GM12878 (cell line): ENCODE measurements around the gene UBE2QL1.

ENCODE experiments used
- BHLHE40 ChIP-seq, 2 experiments: fragments of 450-650 bp in 1 of 2; IDR thresholded peaks; 2 replicates each; pipeline ENCODE4 v1.6.1; 2011 to 2017; ENCODE audit warnings: low read depth in 2 of 2, borderline replicate concordance in 1 of 2, improper control_type of control experiment in 1 of 2, low read length in 1 of 2, mild to moderate bottlenecking in 1 of 2
- CBX5 ChIP-seq: sonication (generic); IDR thresholded peaks from 2 replicates; pipeline ENCODE4 v1.6.1; 2016; ENCODE audit warnings: low read depth, moderate library complexity, mild to moderate bottlenecking, inconsistent platforms
- CEBPB ChIP-seq, 2 experiments: fragments of 150-350 bp in 1 of 2; IDR thresholded peaks; 2 replicates each; pipeline ENCODE4 v1.6.1; 2012 to 2014; ENCODE audit warnings: low read depth in 2 of 2, low read length in 2 of 2, borderline replicate concordance in 1 of 2, inconsistent platforms in 1 of 2
- HDAC6 ChIP-seq: fragments of 200-600 bp; sonication (generic); IDR thresholded peaks from one replicate; pipeline ENCODE4 v1.8.0; 2017; ENCODE audit warnings: antibody characterized with exemption; ENCODE audit not compliant: unreplicated experiment
- JUND ChIP-seq: IDR thresholded peaks from 2 replicates; pipeline ENCODE4 v1.6.1; 2012; ENCODE audit warnings: low read depth, mild to moderate bottlenecking, low read length, improper control_type of control experiment, moderate library complexity
- KDM1A ChIP-seq: fragments of 200-600 bp; sonication (generic); IDR thresholded peaks from 2 replicates; pipeline ENCODE4 v1.6.1; 2016; ENCODE audit warnings: borderline replicate concordance
- POLR2A ChIP-seq: IDR thresholded peaks from 2 replicates; pipeline ENCODE4 v1.6.1; 2011; ENCODE audit warnings: low read depth, mild to moderate bottlenecking, low read length
- RCOR1 ChIP-seq: conservative IDR thresholded peaks from 2 replicates; pipeline ENCODE4 v1.6.1; 2012; ENCODE audit warnings: low read depth, low read length, improper control_type of control experiment
- SP1 ChIP-seq: IDR thresholded peaks from one replicate; pipeline ENCODE4 v1.6.1; 2011; ENCODE audit warnings: low read depth, low read length
- TCF12 ChIP-seq: IDR thresholded peaks from 2 replicates; pipeline ENCODE4 v1.6.1; 2011; ENCODE audit warnings: low read depth, mild to moderate bottlenecking, low read length
- TF ChIP-seq, protein P1 (sequence below), 3 experiments: IDR thresholded peaks in 2 of 3; conservative IDR thresholded peaks in 1 of 3; 2 replicates each; pipeline ENCODE4 v1.5.1; 2011; ENCODE audit warnings: low read depth in 3 of 3, low read length in 3 of 3, mild to moderate bottlenecking in 3 of 3, control low read depth in 2 of 3, moderate library complexity in 2 of 3, inconsistent platforms in 1 of 3, mixed read lengths in 1 of 3; ENCODE audit not compliant: control insufficient read depth in 2 of 3, insufficient read depth in 1 of 3; ENCODE audit errors: extremely low read depth in 1 of 3
- TF ChIP-seq, protein P2 (sequence below): fragments of 450-650 bp; formaldehyde crosslinking; IDR thresholded peaks from 2 replicates; pipeline ENCODE4 v1.4.0; 2022; ENCODE audit warnings: mild to moderate bottlenecking, moderate library complexity

GRCh38 chr5:6435356-6435755 is 13.3 kb upstream of the UBE2QL1 start:
- no peak for TF ChIP-seq BHLHE40 (IDR thresholded peaks at IDR 0.05; ENCODE audit: borderline replicate concordance in 1 of 2, low read depth in 2 of 2, low read length in 1 of 2)
- TF ChIP-seq POLR2A = no peak
- no peak for TF ChIP-seq SP1
- TF ChIP-seq KDM1A = no peak
- TF ChIP-seq, protein P1, sequence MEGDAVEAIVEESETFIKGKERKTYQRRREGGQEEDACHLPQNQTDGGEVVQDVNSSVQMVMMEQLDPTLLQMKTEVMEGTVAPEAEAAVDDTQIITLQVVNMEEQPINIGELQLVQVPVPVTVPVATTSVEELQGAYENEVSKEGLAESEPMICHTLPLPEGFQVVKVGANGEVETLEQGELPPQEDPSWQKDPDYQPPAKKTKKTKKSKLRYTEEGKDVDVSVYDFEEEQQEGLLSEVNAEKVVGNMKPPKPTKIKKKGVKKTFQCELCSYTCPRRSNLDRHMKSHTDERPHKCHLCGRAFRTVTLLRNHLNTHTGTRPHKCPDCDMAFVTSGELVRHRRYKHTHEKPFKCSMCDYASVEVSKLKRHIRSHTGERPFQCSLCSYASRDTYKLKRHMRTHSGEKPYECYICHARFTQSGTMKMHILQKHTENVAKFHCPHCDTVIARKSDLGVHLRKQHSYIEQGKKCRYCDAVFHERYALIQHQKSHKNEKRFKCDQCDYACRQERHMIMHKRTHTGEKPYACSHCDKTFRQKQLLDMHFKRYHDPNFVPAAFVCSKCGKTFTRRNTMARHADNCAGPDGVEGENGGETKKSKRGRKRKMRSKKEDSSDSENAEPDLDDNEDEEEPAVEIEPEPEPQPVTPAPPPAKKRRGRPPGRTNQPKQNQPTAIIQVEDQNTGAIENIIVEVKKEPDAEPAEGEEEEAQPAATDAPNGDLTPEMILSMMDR (IDR thresholded peaks at IDR 0.05 in 2 of 3, conservative IDR thresholded peaks at IDR 0.05 in 1 of 3; ENCODE audit: control insufficient read depth in 2 of 3, extremely low read depth in 1 of 3, insufficient read depth in 1 of 3, low read depth in 3 of 3, low read length in 3 of 3) = peak; percentile 27 to 52 (median 32); a peak in 3 of 6 replicates
- TF ChIP-seq, protein P2, sequence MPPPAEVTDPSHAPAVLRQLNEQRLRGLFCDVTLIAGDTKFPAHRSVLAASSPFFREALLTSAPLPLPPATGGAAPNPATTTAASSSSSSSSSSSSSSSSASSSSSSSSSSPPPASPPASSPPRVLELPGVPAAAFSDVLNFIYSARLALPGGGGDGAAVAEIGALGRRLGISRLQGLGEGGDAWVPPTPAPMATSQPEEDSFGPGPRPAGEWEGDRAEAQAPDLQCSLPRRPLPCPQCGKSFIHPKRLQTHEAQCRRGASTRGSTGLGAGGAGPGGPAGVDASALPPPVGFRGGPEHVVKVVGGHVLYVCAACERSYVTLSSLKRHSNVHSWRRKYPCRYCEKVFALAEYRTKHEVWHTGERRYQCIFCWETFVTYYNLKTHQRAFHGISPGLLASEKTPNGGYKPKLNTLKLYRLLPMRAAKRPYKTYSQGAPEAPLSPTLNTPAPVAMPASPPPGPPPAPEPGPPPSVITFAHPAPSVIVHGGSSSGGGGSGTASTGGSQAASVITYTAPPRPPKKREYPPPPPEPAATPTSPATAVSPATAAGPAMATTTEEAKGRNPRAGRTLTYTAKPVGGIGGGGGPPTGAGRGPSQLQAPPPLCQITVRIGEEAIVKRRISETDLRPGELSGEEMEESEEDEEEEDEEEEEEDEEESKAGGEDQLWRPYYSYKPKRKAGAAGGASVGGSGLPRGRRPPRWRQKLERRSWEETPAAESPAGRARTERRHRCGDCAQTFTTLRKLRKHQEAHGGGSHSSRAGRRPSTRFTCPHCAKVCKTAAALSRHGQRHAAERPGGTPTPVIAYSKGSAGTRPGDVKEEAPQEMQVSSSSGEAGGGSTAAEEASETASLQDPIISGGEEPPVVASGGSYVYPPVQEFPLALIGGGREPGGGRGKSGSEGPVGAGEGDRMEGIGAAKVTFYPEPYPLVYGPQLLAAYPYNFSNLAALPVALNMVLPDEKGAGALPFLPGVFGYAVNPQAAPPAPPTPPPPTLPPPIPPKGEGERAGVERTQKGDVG = no peak
- TF ChIP-seq JUND = no peak
- no peak for TF ChIP-seq RCOR1
- TF ChIP-seq TCF12 = no peak
- TF ChIP-seq HDAC6 = no peak
- TF ChIP-seq CEBPB (IDR thresholded peaks at IDR 0.05; ENCODE audit: borderline replicate concordance in 1 of 2, low read depth in 2 of 2, low read length in 2 of 2) = no peak
- no peak for TF ChIP-seq CBX5
